HepG2 (cell line): Measurements from ENCODE around the gene ST3GAL2. TPM values are rescaled to one million over a fixed set of nuclear protein-coding genes. Genes with fewer than 3 reads are reported as not detected.

Experiments used
- ATAC-seq: fragments of 200-7000 bp; cut with Tn5 transposase; 3 replicates; pipeline ENCODE4 v1.9.1; 2020; ENCODE audit warnings: mild to moderate bottlenecking, moderate library complexity
- BruUV-seq: library from RNA; stranded (reverse); fragments of 400-500 nt; replicated peaks from 2 replicates; lab custom pipeline; 2021; lab: Mats Ljungman, UMichigan
- CTCF ChIA-PET: fragments of 300-600 bp; formaldehyde crosslinking; extraction: SDS; loops from one replicate; lab custom pipeline; 2021; ENCODE audit warnings: low total read pairs, inconsistent platforms, low intra/inter-chr PET ratio; lab: Yijun Ruan, JAX
- POLR2A ChIA-PET: fragments of 350-600 bp; sonication (Branson Sonifier 250); formaldehyde crosslinking; loops from one replicate; lab custom pipeline; 2020; ENCODE audit warnings: antibody characterized with exemption, inconsistent platforms; lab: Yijun Ruan, JAX
- DNase-seq: peaks from one replicate; pipeline ENCODE4 v3.0.0-alpha.2; 2015; ENCODE audit warnings: low spot score
- FAIRE-seq: peaks from 3 replicates; lab custom pipeline; 2011; peaks lifted over from hg19 to GRCh38; lab: Jason Lieb, UNC
- H2AFZ ChIP-seq: one replicate; pipeline ENCODE4 v1.6.1; 2011; ENCODE audit warnings: low read length, inconsistent platforms
- H3K27ac ChIP-seq: fragments of 300-600 bp; 3 replicates; pipeline ENCODE4 v1.8.0; 2011; ENCODE audit warnings: mixed run types, mild to moderate bottlenecking, mixed read lengths, low read length, inconsistent platforms; ENCODE audit not compliant: insufficient read depth; ENCODE audit errors: extremely low read length
- H3K27me3 ChIP-seq, 2 experiments: fragments of 200-600 bp in 1 of 2; 2 replicates in 1 of 2; 3 replicates in 1 of 2; pipeline versions ENCODE4 v1.6.0 to v1.8.0; 2011; ENCODE audit warnings: low read length in 2 of 2, mild to moderate bottlenecking in 2 of 2, moderate library complexity in 2 of 2, inconsistent platforms in 1 of 2; ENCODE audit not compliant: insufficient read depth in 2 of 2, control insufficient read depth in 1 of 2
- H3K36me3 ChIP-seq, 2 experiments: fragments of 200-600 bp in 1 of 2; replicated peaks in 1 of 2; 2 replicates in 1 of 2; 3 replicates in 1 of 2; pipeline versions ENCODE4 v1.5.1 to v1.8.0; 2011; ENCODE audit warnings: low read length in 2 of 2, inconsistent platforms in 1 of 2; ENCODE audit not compliant: insufficient read depth in 2 of 2, control insufficient read depth in 1 of 2
- H3K4me1 ChIP-seq: 2 replicates; pipeline ENCODE4 v1.5.1; 2012; ENCODE audit warnings: low read length, inconsistent platforms; ENCODE audit not compliant: insufficient read depth
- H3K4me2 ChIP-seq: 2 replicates; pipeline ENCODE4 v1.6.0; 2011; ENCODE audit warnings: low read depth, low read length, inconsistent platforms
- H3K4me3 ChIP-seq, 3 experiments: fragments of 200-600 bp in 1 of 3; sonication (generic), shearing (Covaris generic) in 1 of 3; replicated peaks in 1 of 3; 2 replicates each; pipeline ENCODE4 v1.5.1; 2011 to 2016; ENCODE audit warnings: low read length in 3 of 3, inconsistent platforms in 2 of 3, low read depth in 2 of 3, mild to moderate bottlenecking in 2 of 3, control low read depth in 1 of 3, mixed read lengths in 1 of 3; ENCODE audit not compliant: insufficient read depth in 1 of 3
- H3K79me2 ChIP-seq: one replicate; pipeline ENCODE4 v1.6.1; 2011; ENCODE audit warnings: low read length, inconsistent platforms; ENCODE audit not compliant: insufficient read depth
- H3K9ac ChIP-seq: 2 replicates; pipeline ENCODE4 v1.6.0; 2011; ENCODE audit warnings: mild to moderate bottlenecking, low read depth, low read length, inconsistent platforms; ENCODE audit not compliant: insufficient read depth
- H3K9me3 ChIP-seq: 2 replicates; pipeline ENCODE4 v1.5.1; 2012; ENCODE audit warnings: mild to moderate bottlenecking, low read length
- H4K20me1 ChIP-seq: 2 replicates; pipeline ENCODE4 v1.6.0; 2011; ENCODE audit warnings: inconsistent platforms, mild to moderate bottlenecking, low read length, moderate library complexity; ENCODE audit not compliant: insufficient read depth
- CC2D1A ChIP-seq: sonication (generic); formaldehyde crosslinking; IDR thresholded peaks from 2 replicates; pipeline ENCODE4 v1.8.1; 2023; ENCODE audit warnings: mild to moderate bottlenecking, missing genetic modification reagents
- CREB1 ChIP-seq, 2 experiments: fragments of 450-650 bp in 1 of 2; IDR thresholded peaks; 2 replicates each; pipeline ENCODE4 v1.6.1; 2016 to 2017; ENCODE audit warnings: control low read depth in 1 of 2, mild to moderate bottlenecking in 1 of 2, missing compliant biosample characterization in 1 of 2, missing genetic modification characterization in 1 of 2
- GABPA ChIP-seq, 2 experiments: IDR thresholded peaks; 2 replicates each; pipeline ENCODE4 v1.6.1; 2011 to 2016; ENCODE audit warnings: low read depth in 2 of 2, low read length in 1 of 2, missing biosample characterization in 1 of 2, missing genetic modification characterization in 1 of 2
- GFI1 ChIP-seq: sonication (generic); formaldehyde crosslinking; IDR thresholded peaks from 2 replicates; pipeline ENCODE4 v1.5.0; 2020; ENCODE audit warnings: missing genetic modification reagents, mild to moderate bottlenecking, borderline replicate concordance
- MLLT10 ChIP-seq: sonication (generic); formaldehyde crosslinking; IDR thresholded peaks from 2 replicates; pipeline ENCODE4 v1.4.0; 2020; ENCODE audit warnings: missing genetic modification reagents
- MYC ChIP-seq: sonication (generic); formaldehyde crosslinking; IDR thresholded peaks from 2 replicates; pipeline ENCODE4 v1.9.0; 2021; ENCODE audit warnings: missing genetic modification reagents, borderline replicate concordance
- SALL1 ChIP-seq: sonication (generic); formaldehyde crosslinking; IDR thresholded peaks from 2 replicates; pipeline ENCODE4 v1.8.0; 2022; ENCODE audit warnings: mild to moderate bottlenecking, missing genetic modification reagents
- SNAPC2 ChIP-seq: sonication (generic); formaldehyde crosslinking; IDR thresholded peaks from 2 replicates; pipeline ENCODE4 v1.8.1; 2022; ENCODE audit warnings: mild to moderate bottlenecking, missing genetic modification reagents
- SOX5 ChIP-seq: IDR thresholded peaks from 2 replicates; pipeline ENCODE4 v1.6.1; 2016; ENCODE audit warnings: borderline replicate concordance
- ZFY ChIP-seq: sonication (generic); formaldehyde crosslinking; IDR thresholded peaks from 2 replicates; pipeline ENCODE4 v1.4.0; 2020; ENCODE audit warnings: missing genetic modification reagents
- ZNF207 ChIP-seq: fragments of 450-650 bp; IDR thresholded peaks from 2 replicates; pipeline ENCODE4 v1.6.1; 2016; ENCODE audit warnings: antibody characterized with exemption, borderline replicate concordance
- ZNF329 ChIP-seq: sonication (generic); formaldehyde crosslinking; IDR thresholded peaks from 2 replicates; pipeline ENCODE4 v1.9.0; 2021; ENCODE audit warnings: low read depth, mild to moderate bottlenecking, missing genetic modification reagents
- ZNF766 ChIP-seq: sonication (generic); formaldehyde crosslinking; IDR thresholded peaks from 2 replicates; pipeline ENCODE4 v1.5.0; 2020; ENCODE audit warnings: missing genetic modification reagents, borderline replicate concordance
- ZSCAN20 ChIP-seq: sonication (generic); formaldehyde crosslinking; IDR thresholded peaks from 2 replicates; pipeline ENCODE4 v1.4.0; 2020; ENCODE audit warnings: missing genetic modification reagents, mild to moderate bottlenecking, borderline replicate concordance
- WGBS: methylation state at CpG from one replicate; pipeline ENCODE4 v1.1.6; 2017; ENCODE audit warnings: low lambda C conversion rate; 5-methylcytosine and 5-hydroxymethylcytosine counted together
- in situ Hi-C: cut with HindIII; loops from 2 replicates; pipeline ENCODE4 v1.10.0; 2017; ENCODE audit warnings: low pct_unique_long_range_greater_than_20kb; ENCODE audit not compliant: extremely low pct_ligation_motif_present
- intact Hi-C: fragments of 100-400 bp; cut with micrococcal nuclease; formaldehyde crosslinking; loops from one replicate; pipeline ENCODE4 v1.10.0; 2022; ENCODE audit not compliant: unreplicated experiment
- polyA plus RNA-seq, 8 experiments: library from polyadenylated mRNA; depleted of rRNA in 3 of 8; stranded (reverse) in 7 of 8; unstranded in 1 of 8; fragments of >200 nt; fragmentation: Illumina TruSeq in 4 of 8; extraction: Trizol in 4 of 8; gene quantifications; 2 replicates each; pipeline versions ENCODE4 v1.2.1 to v1.2.3, GENCODE V29; 2011 to 2016; ENCODE audit warnings: low read depth in 4 of 8, missing spikeins in 1 of 8, mixed read lengths in 1 of 8; ENCODE audit not compliant: insufficient read depth in 1 of 8
- total RNA-seq, 5 experiments: library from RNA; depleted of rRNA; stranded (reverse); fragments of >200 nt; fragmentation: Illumina TruSeq; extraction: Trizol; gene quantifications; 2 replicates each; pipeline ENCODE4 v1.2.3, GENCODE V29; 2016; ENCODE audit warnings: low read depth in 1 of 5
- TF ChIP-seq, protein P1 (sequence below): sonication (generic); formaldehyde crosslinking; IDR thresholded peaks from 2 replicates; pipeline ENCODE4 v1.8.0; 2022; ENCODE audit warnings: mild to moderate bottlenecking, missing genetic modification reagents, moderate library complexity
- TF ChIP-seq, protein P2 (sequence below): sonication (generic); formaldehyde crosslinking; IDR thresholded peaks from 2 replicates; pipeline ENCODE4 v1.5.0; 2020; ENCODE audit warnings: missing genetic modification reagents, mild to moderate bottlenecking, borderline replicate concordance
- TF ChIP-seq, protein P3 (sequence below): IDR thresholded peaks from 2 replicates; pipeline ENCODE4 v1.6.1; 2012; ENCODE audit warnings: low read length, improper control_type of control experiment

The ST3GAL2 gene
- total and polyA plus RNA-seq, 2 of the 13 experiments (the other 11 are each of a cell fraction or from before 2014, with no cell fraction given): 16.3 to 24.9 TPM

- Histone ChIP-seq H3K9ac (peak overlapping the region; percentile 61), H4K20me1 (no peaks in the 10 kb centered on the region), H3K4me3 (peak overlapping the region in 1 of 3 experiments; percentile 50; a peak in 1 of 6 replicates), H3K4me2 (peak overlapping the region; percentile 77), H3K79me2 (peaks cover 64% of the 10 kb centered on the region), H2AFZ (no peak overlapping the region), H3K36me3 (peaks cover 7 to 10% of the 10 kb centered on the region in 2 experiments), H3K4me1 (peaks cover 91% of the 10 kb centered on the region), H3K27ac (peak overlapping the region; percentile 96), H3K9me3 (no peaks in the 10 kb centered on the region), H3K27me3 (no peaks in the 10 kb centered on the region)
- DNase-seq (peak; percentile 48), ATAC-seq (no peak), FAIRE-seq (peak; percentile 71)
- ChIA-PET POLR2A (interaction anchor here (0.6 to 3.9 kb wide), 5 partner anchors 9 to 87 kb away, joined by 3 to 75 read pairs (median 17); partner anchors contain the start of genes FCSK and ST3GAL2), CTCF (no interaction called here)
- no TSS peak for BruUV-seq
- in situ Hi-C loops: no loop called here
- 37% methylated on average over 11 of the region's 11 CpGs for WGBS
- intact Hi-C loops: no loop called here
- TF ChIP-seq, protein P1, sequence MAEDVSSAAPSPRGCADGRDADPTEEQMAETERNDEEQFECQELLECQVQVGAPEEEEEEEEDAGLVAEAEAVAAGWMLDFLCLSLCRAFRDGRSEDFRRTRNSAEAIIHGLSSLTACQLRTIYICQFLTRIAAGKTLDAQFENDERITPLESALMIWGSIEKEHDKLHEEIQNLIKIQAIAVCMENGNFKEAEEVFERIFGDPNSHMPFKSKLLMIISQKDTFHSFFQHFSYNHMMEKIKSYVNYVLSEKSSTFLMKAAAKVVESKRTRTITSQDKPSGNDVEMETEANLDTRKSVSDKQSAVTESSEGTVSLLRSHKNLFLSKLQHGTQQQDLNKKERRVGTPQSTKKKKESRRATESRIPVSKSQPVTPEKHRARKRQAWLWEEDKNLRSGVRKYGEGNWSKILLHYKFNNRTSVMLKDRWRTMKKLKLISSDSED: no peak
- TF ChIP-seq, protein P2, sequence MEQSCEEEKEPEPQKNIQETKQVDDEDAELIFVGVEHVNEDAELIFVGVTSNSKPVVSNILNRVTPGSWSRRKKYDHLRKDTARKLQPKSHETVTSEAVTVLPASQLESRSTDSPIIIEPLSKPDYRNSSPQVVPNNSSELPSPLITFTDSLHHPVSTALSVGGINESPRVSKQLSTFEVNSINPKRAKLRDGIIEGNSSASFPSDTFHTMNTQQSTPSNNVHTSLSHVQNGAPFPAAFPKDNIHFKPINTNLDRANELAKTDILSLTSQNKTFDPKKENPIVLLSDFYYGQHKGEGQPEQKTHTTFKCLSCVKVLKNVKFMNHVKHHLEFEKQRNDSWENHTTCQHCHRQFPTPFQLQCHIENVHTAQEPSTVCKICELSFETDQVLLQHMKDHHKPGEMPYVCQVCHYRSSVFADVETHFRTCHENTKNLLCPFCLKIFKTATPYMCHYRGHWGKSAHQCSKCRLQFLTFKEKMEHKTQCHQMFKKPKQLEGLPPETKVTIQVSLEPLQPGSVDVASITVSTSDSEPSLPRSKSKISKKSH (CRISPR knock-in tag): no peak
- TF ChIP-seq CREB1 (IDR thresholded peaks at IDR 0.05) (no peak), CREB1 (CRISPR knock-in tag; IDR thresholded peaks at IDR 0.05) (no peak), CC2D1A (CRISPR knock-in tag) (no peak), SOX5 (CRISPR knock-in tag) (no peak), GABPA (IDR thresholded peaks at IDR 0.05; ENCODE audit: low read depth, low read length) (no peak), GABPA (CRISPR knock-in tag; IDR thresholded peaks at IDR 0.05; ENCODE audit: low read depth) (peak; percentile 46; the same call in 1 of the 2 replicates), ZSCAN20 (CRISPR knock-in tag) (no peak), MLLT10 (CRISPR knock-in tag) (no peak), ZNF207 (no peak), ZNF766 (CRISPR knock-in tag) (no peak), SALL1 (CRISPR knock-in tag) (peak; percentile 12; the same call in 1 of the 2 replicates), SNAPC2 (CRISPR knock-in tag) (no peak), MYC (CRISPR knock-in tag) (no peak), GFI1 (CRISPR knock-in tag) (no peak), ZFY (CRISPR knock-in tag) (no peak), ZNF329 (no peak)
- TF ChIP-seq, protein P3, sequence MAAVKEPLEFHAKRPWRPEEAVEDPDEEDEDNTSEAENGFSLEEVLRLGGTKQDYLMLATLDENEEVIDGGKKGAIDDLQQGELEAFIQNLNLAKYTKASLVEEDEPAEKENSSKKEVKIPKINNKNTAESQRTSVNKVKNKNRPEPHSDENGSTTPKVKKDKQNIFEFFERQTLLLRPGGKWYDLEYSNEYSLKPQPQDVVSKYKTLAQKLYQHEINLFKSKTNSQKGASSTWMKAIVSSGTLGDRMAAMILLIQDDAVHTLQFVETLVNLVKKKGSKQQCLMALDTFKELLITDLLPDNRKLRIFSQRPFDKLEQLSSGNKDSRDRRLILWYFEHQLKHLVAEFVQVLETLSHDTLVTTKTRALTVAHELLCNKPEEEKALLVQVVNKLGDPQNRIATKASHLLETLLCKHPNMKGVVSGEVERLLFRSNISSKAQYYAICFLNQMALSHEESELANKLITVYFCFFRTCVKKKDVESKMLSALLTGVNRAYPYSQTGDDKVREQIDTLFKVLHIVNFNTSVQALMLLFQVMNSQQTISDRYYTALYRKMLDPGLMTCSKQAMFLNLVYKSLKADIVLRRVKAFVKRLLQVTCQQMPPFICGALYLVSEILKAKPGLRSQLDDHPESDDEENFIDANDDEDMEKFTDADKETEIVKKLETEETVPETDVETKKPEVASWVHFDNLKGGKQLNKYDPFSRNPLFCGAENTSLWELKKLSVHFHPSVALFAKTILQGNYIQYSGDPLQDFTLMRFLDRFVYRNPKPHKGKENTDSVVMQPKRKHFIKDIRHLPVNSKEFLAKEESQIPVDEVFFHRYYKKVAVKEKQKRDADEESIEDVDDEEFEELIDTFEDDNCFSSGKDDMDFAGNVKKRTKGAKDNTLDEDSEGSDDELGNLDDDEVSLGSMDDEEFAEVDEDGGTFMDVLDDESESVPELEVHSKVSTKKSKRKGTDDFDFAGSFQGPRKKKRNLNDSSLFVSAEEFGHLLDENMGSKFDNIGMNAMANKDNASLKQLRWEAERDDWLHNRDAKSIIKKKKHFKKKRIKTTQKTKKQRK: no peak
Measured at GRCh38 chr16:70430667-70431536, 8.0 kb downstream of the ST3GAL2 start.
